ENCODE measurements around the gene PPIB. TPM values are rescaled to one million over a fixed set of nuclear protein-coding genes. Genes with fewer than 3 reads are reported as not detected.

The PPIB gene
- total RNA-seq, 1 experiment from 2014 or later, result 453 TPM

GRCh38 chr15:64117759-64118487, 44.9 kb downstream of the PPIB start:
- Histone ChIP-seq H3K4me3 (replicated peaks in 1 of 2; ENCODE audit: low read depth in 1 of 2, low read length in 2 of 2) (no peak overlapping the region), H2AFZ (ENCODE audit: low read depth, low read length, poor library complexity, severe bottlenecking) (no peak overlapping the region), H3K4me2 (ENCODE audit: low read length) (no peak overlapping the region), H3K27me3 (ENCODE audit: insufficient read depth, low read length) (no peaks in the 10 kb centered on the region), H3K9me3 (ENCODE audit: control insufficient read depth in 1 of 2, insufficient read depth in 1 of 2, low read depth in 1 of 2, low read length in 2 of 2) (no peaks in the 10 kb centered on the region), H3K79me2 (ENCODE audit: insufficient read depth, low read length) (no peaks in the 10 kb centered on the region; the same call in 1 of the 2 replicates), H4K20me1 (ENCODE audit: insufficient read depth) (no peaks in the 10 kb centered on the region), H3K36me3 (ENCODE audit: control insufficient read depth in 1 of 2, insufficient read depth in 2 of 2, low read length in 2 of 2) (peaks cover 32 to 46% of the 10 kb centered on the region in 2 experiments; a peak in 3 of 4 replicates), H3K4me1 (ENCODE audit: control insufficient read depth in 1 of 2, insufficient read depth in 2 of 2, low read length in 2 of 2) (no peaks in the 10 kb centered on the region), H3K9ac (ENCODE audit: low read length) (no peak overlapping the region), H3K9me2 (ENCODE audit: insufficient read depth) (no peaks in the 10 kb centered on the region), H3K27ac (ENCODE audit: low read depth, low read length) (no peak overlapping the region)
- BruUV-seq (replicated peaks), result no TSS peak
- RAD21 ChIA-PET (ENCODE audit: low non-redundant PET in 1 of 2, low total read pairs in 2 of 2, uncharacterized antibody in 2 of 2, unreplicated experiment in 2 of 2), result no interaction called here
- TF ChIP-seq CEBPB (IDR thresholded peaks at IDR 0.05; ENCODE audit: low read depth), result no peak
- TF ChIP-seq ZNF274 (IDR thresholded peaks at IDR 0.05; ENCODE audit: low read depth, low read length), result no peak
- TF ChIP-seq ATF3 (IDR thresholded peaks at IDR 0.05), result no peak
- no peak for TF ChIP-seq YY1 (IDR thresholded peaks at IDR 0.05; ENCODE audit: extremely low read depth, insufficient replicate concordance, low read depth, low read length)
- DNase-seq (ENCODE audit: low read depth, low spot score), result no peak
- CTCF ChIA-PET, result interaction anchor here (0.9 kb wide), 1 partner anchor 508 kb away, joined by 3 read pairs; no protein-coding TSS in a partner anchor
- POLR2A ChIA-PET, result no interaction called here
- ATAC-seq, result no peak
- intact Hi-C loops (cut with micrococcal nuclease), result no loop called here

- H3K27ac ChIP-seq (ENCODE audit: low read depth, low read length), result no peak overlapping the region
- DNase-seq (ENCODE audit: low read depth, low spot score) (no peak), ATAC-seq (no peak)
- intact Hi-C loops (cut with micrococcal nuclease), result no loop called here
- H3K4me3 ChIP-seq (replicated peaks in 1 of 2; ENCODE audit: low read depth in 1 of 2, low read length in 2 of 2), result no peak overlapping the region
- no peaks in the 10 kb centered on the region for H3K9me3 ChIP-seq (ENCODE audit: control insufficient read depth in 1 of 2, insufficient read depth in 1 of 2, low read depth in 1 of 2, low read length in 2 of 2)
- H4K20me1 ChIP-seq (ENCODE audit: insufficient read depth), result no peaks in the 10 kb centered on the region; the same call in 1 of the 2 replicates
- ChIA-PET CTCF (no interaction called here), POLR2A (no interaction called here), RAD21 (ENCODE audit: low non-redundant PET in 1 of 2, low total read pairs in 2 of 2, uncharacterized antibody in 2 of 2, unreplicated experiment in 2 of 2) (no interaction called here)
- H2AFZ ChIP-seq (ENCODE audit: low read depth, low read length, poor library complexity, severe bottlenecking), result no peak overlapping the region
- H3K4me1 ChIP-seq (ENCODE audit: control insufficient read depth in 1 of 2, insufficient read depth in 2 of 2, low read length in 2 of 2), result no peaks in the 10 kb centered on the region
- peaks cover 11 to 24% of the 10 kb centered on the region in 2 experiments; a peak in 3 of 4 replicates for H3K36me3 ChIP-seq (ENCODE audit: control insufficient read depth in 1 of 2, insufficient read depth in 2 of 2, low read length in 2 of 2)
- H3K79me2 ChIP-seq (ENCODE audit: insufficient read depth, low read length), result peaks cover 41% of the 10 kb centered on the region
- no peak overlapping the region for H3K4me2 ChIP-seq (ENCODE audit: low read length)
- no TSS peak for BruUV-seq (replicated peaks)
- H3K27me3 ChIP-seq (ENCODE audit: insufficient read depth, low read length), result no peaks in the 10 kb centered on the region
- H3K9me2 ChIP-seq (ENCODE audit: insufficient read depth), result no peaks in the 10 kb centered on the region
- no peak overlapping the region for H3K9ac ChIP-seq (ENCODE audit: low read length)
- TF ChIP-seq CEBPB (IDR thresholded peaks at IDR 0.05; ENCODE audit: low read depth) (no peak), POLR2A (IDR thresholded peaks at IDR 0.05; ENCODE audit: borderline replicate concordance, extremely low read depth, insufficient read depth, insufficient read length) (no peak), FOSL1 (IDR thresholded peaks at IDR 0.05; ENCODE audit: low read depth) (no peak), JUND (IDR thresholded peaks at IDR 0.05) (no peak), SRF (IDR thresholded peaks at IDR 0.05; ENCODE audit: low read depth) (no peak), ATF3 (IDR thresholded peaks at IDR 0.05) (no peak), REST (IDR thresholded peaks at IDR 0.05; ENCODE audit: low read depth) (no peak), CTCF (IDR thresholded peaks at IDR 0.05 in 2 of 3, conservative IDR thresholded peaks at IDR 0.05 in 1 of 3; ENCODE audit: borderline replicate concordance in 1 of 3, insufficient read depth in 1 of 3, low read depth in 2 of 3, low read length in 2 of 3) (no peak), ZNF274 (IDR thresholded peaks at IDR 0.05; ENCODE audit: low read depth, low read length) (no peak), EZH2 (IDR thresholded peaks at IDR 0.05) (no peak), MAX (IDR thresholded peaks at IDR 0.05) (no peak), SIN3A (IDR thresholded peaks at IDR 0.05; ENCODE audit: low read depth) (no peak), CBX3 (IDR thresholded peaks at IDR 0.05; ENCODE audit: low read depth) (no peak)
Observed at GRCh38 chr15:64112904-64113303, 49.9 kb downstream of the PPIB start.
